SKM-1 (cell line): ENCODE measurements around the gene TAF5.
"Not testable (repeated sequence)": the region's sequence is repeated elsewhere in the genome, so short reads cannot be mapped to it uniquely, and the experiment has no call there.

ENCODE experiments used
- DNase-seq: peaks from one replicate; lab custom pipeline; 2025; ENCODE audit not compliant: unreplicated experiment; lab: John Stamatoyannopoulos, UW

TAF5 gene

DNA sequence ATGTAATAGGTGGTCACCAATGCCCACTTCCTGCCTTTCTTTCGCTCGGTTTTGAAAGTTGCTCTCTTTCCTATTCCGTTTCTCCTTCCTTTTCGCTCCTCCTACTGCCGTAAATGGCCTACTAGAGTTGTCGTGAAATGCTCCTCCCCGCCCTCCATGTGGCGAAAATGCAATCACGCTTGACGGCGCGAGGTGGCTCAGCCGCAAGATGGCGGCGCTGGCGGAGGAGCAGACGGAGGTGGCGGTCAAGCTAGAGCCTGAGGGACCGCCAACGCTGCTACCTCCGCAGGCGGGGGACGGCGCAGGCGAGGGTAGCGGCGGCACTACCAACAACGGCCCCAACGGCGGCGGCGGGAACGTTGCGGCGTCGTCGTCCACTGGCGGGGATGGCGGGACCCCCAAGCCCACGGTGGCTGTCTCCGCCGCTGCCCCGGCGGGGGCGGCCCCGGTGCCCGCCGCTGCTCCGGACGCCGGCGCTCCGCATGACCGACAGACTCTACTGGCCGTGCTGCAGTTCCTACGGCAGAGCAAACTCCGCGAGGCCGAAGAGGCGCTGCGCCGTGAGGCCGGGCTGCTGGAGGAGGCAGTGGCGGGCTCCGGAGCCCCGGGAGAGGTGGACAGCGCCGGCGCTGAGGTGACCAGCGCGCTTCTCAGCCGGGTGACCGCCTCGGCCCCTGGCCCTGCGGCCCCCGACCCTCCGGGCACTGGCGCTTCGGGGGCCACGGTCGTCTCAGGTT, at the start of gene TAF5:
TSS of gene TAF5 (plus strand) at position 195 of the 737 bp plus-strand sequence. CDS start at position 209, 14 bp downstream.
- DNase-seq = peak; percentile 98

DNA sequence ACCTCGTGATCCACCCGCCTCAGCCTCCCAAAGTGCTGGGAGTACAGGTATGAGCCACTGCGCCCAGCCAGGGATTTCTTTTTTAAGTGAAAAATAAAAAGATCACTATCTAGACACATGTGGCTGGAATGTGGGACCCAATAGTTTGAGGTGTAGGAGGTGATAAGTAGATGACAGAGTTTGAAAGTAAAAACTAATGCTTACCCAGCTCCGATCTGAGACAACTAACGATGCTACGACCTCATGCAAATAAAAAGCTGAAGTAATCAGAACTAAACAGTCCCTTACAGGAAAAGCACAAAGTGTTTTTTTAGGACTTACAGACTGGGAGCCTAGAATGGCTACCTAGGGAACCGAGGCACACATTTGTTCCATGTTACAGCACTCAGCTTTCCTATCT, 39.9 kb upstream of the TAF5 start:
- DNase-seq = no peak

DNA sequence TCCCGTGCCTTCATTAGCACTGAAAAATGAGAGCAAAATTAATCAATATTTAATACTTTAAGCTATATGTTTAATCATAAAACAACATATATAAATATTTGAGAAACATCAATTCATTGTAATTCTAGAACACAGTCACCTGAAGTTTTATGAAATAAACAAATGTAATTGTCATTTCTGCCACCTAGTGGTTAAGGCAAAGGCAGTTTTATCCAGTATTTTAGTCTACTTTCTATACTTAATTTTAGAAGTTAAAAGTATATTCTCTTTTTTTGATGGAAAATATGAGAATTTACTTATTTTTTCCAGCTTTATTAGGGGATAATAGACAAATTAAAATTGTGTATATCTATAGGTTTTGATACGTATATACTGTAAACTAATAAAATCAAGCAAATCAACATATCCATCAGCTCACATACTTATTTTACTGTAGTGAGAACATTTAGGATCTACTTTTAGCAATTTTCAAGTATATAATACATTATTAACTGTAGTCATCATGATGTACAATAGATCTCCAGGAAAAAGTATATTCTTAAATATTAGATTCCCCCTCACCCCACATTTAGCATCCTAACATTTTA, 33.7 kb upstream of the TAF5 start:
- DNase-seq = peak; percentile 10

DNA sequence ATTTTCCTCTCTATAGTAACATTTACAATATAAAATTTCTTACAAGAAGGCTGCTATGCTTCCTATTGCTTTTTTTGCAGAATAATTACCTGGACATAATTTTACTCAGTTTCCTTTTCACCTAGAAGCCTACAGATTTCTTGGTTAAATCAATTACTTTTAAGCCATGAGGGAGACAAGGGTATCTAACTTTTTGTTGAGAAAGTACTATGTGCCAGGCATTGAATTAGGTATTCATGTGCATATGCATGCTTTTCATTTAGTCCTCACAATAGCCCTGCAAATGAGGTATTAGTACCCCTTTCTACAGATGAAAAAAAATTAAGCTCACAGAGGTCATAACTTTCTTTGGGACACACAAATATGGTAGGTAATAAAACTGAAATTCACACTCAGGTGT, 33.2 kb upstream of the TAF5 start:
- DNase-seq = no peak

DNA sequence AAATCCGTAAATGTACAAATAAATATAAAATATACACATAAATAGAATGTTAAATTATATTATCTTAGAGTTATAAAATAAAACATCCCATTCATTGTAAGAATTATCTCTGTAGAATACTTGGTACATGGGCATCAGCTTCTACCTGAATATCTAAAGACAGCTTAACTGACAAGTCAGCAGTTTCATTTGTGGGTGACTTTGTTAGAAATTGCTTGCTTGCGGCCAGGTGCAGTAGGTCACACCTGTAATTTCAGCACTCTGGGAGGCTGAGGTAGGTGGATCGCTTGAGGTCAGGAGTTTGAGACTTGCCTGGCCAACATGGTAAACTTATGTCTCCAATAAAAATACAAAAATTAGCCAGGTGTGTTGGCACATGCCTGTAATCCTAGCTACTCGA, 31.4 kb upstream of the TAF5 start:
- DNase-seq = no peak

DNA sequence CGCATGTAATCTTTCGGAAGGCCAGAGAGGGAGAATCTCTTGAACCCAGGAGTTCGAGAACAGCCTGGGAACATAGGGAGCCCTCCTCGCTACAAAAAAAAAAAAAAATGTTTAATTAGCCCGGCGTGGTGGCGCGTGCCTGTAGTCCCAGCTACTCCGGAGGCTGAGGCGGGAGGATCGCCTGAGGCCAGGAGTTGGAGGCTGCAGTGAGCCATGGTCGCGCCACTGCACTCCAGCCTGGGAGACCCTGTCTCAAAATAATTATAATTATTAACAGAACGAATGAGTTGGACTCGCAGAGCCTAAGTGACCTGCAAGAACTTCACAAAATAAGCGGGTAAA, 17.6 kb upstream of the TAF5 start:
- DNase-seq = no peak

DNA sequence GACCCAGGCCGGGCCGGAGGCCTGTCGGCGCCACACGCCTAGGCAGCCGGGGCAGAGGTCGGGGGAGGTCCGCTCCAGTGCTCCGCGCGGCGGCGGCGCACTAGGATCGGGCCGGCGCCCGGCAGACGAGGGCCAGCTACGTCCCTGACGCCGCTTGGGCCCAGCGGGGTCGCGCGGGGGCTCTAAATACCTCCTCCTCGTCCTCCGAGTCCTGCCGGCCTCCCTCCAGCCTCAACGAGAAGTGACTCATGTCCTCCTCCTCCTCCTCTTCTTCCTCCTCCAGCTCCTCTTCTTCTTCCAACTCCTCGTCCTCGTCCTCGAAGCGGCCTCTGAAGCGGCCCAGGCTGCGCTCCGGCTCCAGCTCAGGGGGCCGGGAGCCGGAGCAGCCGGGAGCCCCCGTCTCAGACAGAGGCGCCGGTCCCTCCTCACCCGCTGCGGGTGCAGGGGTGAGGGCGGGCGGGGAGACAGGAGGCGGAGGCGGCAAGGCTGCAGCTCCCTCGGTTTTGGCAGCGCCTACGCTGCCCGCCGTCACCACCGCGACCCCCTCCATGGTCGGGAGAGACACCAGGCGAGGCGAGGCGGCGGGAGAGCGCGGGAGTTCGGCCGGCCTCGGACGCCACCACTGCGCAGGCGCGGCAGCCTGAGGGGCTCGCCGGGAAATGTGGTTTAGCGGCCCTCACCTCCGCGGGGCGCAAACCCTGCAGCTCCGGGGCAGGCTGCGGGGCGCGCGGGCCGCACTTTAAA, 17.1 kb upstream of the TAF5 start, which contains the start of gene PCGF6:
TSS of gene PCGF6 (minus strand) at position 624 of the 744 bp plus-strand sequence. CDS start at position 550, 74 bp downstream.
- DNase-seq = peak; percentile 47

DNA sequence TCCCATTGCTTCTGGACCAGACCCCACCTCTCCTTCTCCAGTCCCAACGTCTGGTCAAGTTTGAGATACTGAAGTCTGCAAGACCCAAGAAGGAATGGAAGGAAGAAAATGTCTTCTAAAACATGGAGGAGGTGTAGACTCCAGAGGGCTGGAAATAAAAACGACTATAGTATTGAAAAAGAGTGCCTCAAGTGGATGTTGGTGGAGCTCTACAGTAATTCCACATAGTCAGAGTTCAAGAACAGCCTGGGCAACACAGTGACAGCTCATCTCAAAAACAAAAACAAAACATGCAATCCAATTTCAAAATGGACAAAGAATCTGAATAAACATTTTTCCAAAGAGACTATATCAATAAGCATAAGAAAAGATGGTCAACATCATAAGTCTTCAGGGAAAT, 14.5 kb upstream of the TAF5 start:
- no peak for DNase-seq

DNA sequence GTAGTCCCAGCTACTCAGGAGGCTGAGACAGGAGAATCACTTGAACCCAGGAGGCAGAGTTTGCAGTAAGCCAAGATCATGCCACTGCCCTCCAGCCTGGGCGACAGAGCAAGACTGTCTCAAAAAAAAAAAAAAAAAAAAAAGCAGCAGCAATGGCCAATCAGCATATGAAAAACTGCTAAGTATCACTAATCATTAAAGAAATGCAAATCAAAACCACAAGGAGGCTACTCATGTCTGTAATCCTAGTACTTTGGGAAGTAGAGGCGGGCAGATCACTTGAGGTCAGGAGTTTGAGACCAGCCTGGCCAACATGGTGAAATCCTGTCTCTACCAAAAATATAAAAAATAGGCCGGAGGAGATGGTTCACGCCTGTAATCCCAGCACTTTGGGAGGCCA, 13.2 kb upstream of the TAF5 start:
- DNase-seq = not testable (repeated sequence)

DNA sequence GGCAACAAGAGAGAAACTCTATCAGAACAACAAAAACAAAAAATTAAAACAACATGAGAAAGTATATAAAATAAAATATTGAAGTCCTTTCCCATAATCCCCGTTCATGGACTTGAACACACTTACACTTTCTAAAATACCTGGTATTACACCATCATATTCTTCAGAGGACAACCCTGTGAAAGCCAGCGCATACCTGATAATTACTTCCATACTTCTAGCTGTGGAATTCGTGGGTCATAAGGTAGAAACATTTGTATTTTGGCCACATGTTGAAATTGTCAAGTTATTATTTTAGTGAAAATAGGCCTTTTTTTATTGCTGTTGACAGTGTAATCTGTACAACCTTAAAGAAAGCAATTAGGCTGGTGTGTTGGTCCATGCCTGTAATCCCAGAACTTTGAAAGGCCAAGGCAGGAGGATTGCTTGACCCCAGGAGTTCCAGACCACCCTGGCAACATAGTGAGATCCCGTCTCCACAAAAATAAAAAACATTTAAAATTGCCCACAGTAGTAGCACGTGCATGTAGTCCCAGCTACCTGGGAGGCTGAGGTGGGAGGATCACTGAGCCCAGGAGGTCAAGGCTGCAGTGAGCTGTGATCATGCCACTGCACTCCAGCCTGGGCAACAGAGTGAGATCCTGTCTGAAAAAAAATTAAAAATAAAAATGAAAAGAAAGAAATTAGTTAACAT, 11.7 kb upstream of the TAF5 start:
- DNase-seq = no peak

DNA sequence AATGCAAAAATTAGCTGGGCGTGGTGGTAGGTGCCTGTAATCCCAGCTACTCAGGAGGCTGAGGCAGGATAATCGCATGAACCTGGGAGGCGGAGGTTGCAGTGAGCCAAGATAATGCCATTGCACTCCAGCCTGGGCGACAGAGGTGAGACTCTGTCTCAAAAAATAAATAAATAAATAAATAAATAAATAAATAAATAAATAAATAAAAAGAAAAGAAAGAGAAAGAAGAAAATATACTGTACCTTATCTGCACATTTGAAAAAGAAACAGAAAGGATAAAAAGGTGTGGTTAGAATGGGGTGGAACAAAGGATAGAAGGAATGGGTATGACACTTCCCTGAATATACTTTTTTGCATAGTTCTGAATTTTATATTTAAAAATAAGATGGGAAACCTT, 8.3 kb upstream of the TAF5 start:
- DNase-seq = not testable (repeated sequence)

DNA sequence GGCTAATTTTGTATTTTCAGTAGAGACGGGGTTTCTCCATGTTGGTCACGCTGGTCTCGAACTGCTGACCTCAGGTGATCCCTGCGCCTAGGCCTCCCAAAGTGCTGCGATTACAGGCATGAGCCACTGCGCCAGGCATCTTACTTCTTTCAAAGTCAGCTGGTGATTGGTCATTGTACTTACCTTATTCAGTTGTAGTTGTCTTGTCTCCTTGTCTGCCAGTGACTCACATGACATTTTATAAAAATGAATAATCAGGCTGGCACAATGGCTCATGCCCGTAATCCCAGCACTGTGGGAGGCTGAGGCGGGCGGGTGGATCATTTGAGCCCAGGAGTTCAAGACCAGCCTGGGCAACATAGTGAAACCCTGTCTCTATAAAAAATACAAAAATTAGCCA, 7.0 kb upstream of the TAF5 start:
- DNase-seq = not testable (repeated sequence)

DNA sequence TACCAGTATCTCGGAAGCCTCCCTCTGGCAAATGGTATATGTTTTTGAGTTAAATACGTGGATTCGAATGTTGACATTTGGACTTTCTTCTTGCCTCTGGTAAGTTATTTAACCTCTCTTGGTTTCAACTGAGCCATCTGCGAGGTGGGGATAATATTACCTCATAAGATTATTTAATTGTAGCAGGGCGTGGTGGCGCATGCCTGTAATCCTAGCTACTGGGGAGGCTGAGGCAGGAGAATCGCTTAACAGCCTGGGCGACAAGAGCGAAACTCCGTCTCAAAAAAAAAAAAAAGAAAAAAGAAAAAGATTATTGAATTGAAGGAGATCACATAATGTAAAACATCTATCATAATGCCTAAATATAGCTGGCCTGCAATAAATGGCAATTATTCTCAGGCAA, 396 bp upstream of the TAF5 start:
- DNase-seq = no peak

DNA sequence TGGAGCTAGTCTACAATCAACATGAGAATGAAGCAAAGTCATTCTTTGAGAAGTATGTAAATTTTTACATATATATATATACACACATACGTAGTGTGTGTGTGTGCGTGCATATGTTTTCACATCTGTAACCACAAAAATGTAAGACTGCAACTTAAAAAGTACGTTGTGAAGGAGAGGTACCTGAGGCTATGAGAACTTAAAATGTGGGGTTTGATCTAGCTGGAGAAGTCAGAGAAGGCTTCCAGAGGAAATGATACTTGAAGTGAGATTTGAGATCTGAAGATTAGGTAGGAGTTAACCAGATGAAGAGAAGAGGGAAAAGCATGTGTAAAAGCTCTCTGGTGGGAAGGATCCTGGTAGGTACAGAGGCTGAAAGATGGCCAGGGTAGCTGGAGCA, 5.8 kb downstream of the TAF5 start:
- no peak for DNase-seq

DNA sequence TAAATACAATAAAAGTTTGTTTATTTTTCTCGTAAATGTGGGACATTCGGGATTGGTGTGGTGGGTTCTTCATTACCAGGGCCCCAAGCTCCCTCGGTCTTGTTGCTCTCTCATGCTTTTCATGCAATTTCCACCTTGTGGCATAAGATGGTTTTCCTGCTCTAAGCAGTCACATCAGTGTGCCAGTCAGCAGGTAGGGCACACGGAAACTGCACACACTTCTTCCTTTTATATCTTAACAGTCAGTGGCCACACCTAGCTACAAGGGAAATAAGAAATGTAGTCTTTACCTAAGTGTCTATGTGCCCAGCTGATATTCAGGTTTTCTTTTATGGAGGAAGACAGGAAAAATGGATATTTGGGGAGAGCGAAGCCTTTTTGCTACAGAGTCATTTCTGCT, 6.5 kb downstream of the TAF5 start:
- DNase-seq = no peak

DNA sequence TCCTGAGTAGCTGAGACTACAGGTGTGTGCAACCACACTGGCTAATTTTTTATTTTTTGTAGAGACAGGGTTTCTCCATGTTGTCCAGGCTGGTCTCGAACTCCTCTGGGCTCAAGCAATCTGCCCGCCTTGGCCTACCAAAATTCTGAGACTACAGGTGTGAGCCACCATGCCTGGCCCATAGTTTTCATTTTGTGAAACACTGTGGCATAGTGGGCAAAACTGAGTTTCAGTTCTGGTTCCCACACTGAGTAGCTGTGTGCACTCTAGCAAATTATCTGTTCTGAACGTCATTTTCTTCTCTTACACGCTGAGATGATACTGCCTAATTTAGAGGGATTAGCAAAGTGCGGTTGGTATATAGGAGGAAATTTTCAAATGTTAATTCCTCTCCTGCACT, 15.0 kb downstream of the TAF5 start:
- no peak for DNase-seq

DNA sequence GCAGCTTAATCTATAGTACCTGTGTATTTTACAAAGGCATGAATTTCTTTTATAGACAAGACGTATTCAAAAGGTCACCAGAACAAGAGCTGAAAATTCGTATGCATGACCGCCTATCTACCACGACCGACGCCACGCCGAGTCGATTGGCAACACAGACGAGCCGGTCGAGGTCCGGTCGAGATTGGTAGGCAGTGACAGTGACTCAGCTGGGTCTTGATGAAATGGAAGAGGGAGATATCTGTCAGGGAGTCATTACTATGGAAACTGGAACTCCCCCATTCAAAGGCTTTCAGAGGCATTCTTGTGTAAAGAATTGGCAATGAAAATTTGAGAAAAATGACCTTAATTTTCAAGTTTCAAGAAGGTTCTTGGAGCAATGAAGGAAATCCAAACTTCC, 26.4 kb downstream of the TAF5 start:
- DNase-seq = no peak

DNA sequence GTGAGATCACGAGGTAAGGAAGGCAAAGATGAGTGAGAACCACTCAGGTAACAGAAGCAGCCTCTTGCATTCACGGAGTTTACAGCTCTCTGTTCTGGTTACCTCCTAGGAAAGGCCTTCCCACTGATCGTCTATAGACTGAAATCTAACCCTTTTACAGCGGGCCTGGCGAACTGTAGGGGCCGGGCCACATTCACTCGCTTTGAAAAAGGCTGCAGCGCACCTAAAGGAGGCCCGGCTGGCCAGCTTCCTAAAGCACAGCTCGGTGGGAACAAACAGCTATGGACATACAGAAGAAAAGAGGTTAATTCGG, 27.9 kb downstream of the TAF5 start:
- no peak for DNase-seq

DNA sequence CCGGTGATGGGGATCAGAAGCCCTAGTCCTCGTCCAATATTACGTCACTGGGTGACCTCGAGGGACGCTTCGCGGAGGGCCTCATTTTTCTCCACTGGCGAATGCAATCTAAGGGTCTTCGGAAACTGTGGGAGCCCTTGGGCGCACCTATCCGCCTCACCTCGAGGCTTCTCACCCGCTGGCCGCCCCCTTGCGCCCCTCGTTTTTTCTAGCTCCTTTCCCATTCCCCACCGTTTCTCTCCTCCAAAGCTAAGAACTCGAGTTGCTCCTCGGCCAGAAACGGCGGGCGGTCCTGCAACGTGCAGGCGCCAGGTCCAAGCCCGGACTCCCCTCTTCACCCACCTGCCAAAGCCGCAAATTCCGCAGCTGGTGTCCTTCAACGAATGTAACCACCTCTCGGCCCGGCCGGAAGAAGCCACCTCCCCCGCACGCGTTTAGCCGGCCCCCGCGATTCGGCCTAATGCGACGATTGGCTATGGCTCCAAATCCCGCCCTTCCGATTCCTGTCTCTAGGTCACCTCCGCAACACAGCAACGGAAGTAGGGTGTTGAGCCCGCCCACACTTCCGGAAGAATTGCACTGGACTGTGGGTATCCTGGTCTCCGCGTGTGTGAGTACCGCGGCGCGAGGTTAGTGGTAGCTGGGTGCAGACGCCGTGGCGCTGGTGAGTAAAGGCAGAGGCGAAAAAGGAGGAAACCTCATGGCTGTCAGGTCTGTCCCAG, 28.5 kb downstream of the TAF5 start, which contains the start of the genes ATP5MK and PDCD11:
TSS of gene ATP5MK (minus strand) at position 409 of the 722 bp plus-strand sequence. CDS start 4,018 bp downstream, outside the sequence.
TSS of gene PDCD11 (plus strand) at position 560 of the 722 bp plus-strand sequence. CDS start 1,801 bp downstream, outside the sequence.
- peak; percentile 97 for DNase-seq

DNA sequence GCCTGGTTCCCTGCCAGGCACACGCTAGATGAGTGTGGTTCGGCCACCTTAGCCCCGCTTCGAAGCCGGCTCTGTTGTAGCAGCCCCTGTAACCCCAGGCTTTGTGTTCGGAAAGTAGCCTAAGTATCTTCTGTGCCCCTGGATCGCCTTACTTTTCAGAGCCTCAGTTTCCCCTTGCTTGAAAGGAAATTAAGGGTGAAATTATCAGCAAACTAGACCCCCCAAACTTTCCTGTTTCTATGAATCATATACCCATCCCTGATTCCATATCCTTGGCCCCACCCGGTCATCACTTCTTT, 29.0 kb downstream of the TAF5 start:
- no peak for DNase-seq

DNA sequence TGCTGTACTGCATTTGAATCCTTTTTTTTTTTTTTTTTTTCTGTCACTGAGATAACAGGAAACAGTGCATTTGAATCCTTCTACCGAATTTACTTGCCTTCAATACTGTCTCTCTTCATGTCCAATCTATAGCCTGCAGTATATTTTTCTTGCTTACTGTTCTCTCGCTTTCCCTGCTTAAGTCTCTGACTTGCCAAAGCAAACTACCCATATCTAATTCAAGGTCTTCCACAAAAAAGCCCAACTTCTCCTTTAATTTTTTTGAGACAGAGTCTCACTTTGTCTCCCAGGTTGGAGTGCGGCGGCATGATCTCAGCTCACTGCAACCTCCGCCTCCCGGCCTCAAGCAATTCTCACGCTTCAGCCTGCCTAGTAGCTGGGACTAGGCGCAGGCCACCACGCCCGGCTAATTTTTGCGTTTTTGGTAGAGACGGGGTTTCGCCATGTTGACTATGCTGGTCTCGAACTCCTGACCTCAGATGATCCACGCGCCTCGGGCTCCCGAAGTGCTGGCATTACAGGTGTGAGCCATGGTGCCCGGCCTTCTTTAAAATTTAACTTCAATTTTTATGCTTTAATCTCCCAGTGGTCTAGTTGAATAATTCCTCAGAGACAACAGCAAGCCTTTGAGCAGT, 29.5 kb downstream of the TAF5 start:
- no peak for DNase-seq
